ENCODE results near the gene LENG9.

The LENG9 gene

GRCh38 chr19:54436031-54436523 lies 27.5 kb downstream of the LENG9 start:
- DNase-seq, result no peak

GRCh38 chr19:54435551-54436016 lies 28.0 kb downstream of the LENG9 start:
- DNase-seq, result no peak

DNA sequence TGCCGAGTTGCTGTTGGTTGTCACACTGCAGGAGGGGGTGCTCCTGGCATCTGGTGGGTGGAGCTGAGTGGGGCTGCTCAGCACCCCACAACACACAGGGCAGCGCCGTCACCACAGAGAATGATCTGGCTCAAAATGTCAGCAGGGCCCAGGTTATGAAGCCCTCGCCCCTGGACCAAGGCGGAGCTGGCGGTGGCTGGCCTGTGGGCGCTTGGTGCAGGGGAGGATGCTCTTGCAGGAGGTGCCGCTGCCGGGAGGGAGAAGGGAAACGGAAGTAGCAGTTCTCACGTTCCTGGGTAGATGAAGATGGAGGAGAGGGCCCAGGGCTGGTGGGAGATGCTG lies 28.7 kb downstream of the LENG9 start:
- DNase-seq, result no peak

DNA sequence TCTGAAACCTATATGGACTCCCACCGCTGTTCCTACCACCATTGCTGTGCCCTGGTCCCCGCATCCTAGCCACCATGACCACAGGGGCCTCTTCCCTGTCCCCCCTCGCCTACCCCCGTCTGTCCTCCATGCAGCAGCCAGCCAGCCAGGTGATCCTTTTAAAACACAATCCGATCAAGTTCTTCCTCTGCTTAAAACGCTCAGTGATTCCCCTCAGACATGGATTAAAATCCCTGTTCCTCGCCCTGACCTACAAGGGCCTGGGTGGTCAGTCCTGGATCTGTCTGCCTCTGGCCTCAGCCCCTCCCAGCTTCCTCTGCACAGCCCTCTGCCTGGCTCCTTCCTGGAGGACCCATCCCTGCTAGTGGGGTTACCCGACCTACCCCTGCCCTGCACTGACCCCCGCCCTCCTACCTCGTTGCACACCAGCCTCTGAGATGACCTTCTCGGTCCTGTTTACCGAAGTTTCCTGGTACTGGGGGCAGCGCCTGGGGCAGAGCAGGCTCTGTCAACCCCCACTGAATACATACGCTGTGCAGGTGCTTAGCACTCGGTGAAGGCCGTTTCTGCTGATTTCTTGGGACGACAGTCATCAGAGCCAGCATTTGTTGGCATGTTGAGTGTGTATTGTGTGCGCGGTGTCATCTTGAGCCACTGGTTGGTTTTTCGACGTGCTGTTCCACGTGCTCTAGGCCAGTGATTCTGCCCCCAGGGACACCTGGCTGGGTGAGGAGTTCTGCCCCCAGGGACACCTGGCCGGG lies 29.3 kb downstream of the LENG9 start:
- no peak for DNase-seq

DNA sequence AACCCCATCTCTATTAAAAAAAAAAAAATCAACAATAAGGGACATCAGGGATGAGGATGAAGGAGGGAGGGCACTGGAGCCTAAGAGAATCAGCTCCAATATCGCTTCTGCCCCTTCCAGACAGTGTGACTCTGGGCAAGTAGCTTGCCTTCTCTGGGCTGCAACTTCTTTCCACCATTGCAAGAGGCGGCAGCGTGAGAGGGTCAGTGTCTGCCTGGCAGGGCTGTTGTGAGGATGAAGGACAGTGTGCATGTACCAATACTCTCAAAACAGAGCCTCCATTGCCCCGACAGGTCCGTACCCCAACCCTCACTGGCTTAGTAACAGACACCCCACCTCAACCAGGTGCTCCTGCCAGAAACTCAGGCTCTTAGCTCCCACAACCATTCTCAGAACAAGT lies 29.9 kb downstream of the LENG9 start:
- DNase-seq, result no peak

DNA sequence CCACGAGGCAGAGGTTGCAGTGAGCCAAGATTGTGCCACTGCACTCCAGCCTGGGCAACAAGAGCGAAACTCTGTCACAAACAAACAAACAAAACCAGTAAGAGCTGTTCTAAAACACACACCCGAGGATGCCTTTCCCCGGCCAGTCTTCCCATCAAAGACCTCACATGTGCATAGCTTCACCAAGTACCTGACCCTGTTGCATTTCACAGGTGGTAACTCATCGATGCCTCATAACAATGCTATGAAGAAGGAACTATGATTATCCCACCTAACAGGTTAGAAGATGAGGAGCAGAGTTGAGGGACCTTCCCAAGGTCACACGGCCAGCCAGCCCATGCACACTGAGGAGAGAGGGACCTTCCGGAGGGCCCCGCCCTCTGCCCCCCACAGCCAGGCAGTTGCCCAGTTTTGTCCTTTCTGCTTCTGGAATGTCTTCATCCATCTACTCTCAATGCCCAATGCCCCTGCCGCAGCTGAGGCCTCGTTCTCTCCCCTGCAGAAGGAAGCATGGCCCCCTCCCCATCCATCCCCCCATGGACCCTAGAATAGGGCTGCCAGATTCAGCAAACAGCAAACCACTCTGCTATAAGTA lies 31.3 kb downstream of the LENG9 start:
- DNase-seq, result no peak

DNA sequence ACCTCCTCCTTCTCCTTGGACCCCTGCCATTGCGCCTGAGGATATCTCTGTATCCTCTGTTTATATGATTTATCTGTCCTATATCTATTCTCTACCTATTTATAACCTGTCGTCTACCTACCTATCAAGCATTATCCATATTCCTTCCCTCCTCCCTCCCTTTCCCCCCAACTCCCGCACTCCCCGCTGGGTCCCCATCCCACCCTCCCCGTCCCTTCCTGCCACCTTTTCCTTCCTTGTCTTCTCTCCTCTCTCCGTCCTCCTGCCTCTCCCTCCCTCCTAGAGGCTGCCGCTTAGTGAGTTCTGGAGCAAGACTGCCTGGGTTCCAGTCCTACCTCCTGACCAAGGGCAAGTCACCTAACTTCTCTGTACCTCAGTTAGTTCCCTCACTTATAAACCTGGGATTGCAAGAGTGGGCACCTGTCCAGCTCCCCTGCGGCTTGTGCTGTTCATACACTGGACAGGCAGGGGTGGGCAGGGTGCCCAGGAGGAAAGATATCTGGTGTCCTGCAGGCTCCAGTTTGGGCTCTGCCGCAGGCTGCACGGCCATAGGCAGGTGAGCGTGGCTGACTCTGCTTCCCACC lies 32.2 kb downstream of the LENG9 start:
- no peak for DNase-seq

DNA sequence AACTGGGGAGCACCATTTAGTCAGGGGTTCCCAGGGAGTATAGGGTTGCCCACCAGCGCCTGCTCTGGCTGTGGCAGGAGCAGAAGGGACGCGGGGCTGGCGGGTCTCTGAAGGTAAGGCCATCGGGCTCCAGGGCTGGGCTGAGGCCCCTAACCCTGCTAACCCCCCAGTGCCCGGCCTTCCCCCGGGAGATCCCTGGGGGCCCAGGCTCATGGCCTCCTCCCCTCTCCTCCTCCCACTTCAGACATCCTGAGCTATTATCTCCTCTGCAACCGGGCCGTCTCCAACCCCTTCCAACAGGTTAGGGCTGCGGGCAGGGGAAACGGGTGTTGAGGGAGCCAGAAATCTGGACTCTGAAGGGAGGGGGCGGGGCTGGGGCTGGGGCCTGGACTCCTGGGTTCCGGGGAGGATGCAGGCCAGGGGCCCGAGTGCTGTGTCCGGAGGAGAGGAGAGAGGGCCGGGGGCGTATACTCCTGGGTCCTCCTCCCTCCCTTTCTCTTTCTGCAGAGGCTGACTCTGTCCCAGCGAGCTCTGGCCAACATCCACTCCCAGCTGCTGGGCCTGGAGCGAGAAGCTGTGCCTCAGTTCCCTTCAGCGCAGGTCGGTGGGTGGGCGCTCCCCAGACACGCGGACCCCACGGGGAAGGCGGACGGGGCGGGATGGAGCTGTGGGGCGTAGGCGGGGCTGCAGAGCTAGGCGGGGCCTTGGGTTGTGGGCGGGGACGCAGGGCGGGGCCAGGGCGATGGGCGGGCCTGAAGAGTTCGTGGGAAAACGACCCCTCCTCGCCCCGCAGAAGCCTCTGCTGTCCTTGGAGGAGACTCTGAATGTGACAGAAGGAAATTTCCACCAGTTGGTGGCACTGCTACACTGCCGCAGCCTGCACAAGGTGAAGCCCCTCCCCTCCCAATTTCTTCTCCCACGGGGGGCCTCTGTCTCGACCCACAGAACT lies 33.0 kb downstream of the LENG9 start:
- no peak for DNase-seq

DNA sequence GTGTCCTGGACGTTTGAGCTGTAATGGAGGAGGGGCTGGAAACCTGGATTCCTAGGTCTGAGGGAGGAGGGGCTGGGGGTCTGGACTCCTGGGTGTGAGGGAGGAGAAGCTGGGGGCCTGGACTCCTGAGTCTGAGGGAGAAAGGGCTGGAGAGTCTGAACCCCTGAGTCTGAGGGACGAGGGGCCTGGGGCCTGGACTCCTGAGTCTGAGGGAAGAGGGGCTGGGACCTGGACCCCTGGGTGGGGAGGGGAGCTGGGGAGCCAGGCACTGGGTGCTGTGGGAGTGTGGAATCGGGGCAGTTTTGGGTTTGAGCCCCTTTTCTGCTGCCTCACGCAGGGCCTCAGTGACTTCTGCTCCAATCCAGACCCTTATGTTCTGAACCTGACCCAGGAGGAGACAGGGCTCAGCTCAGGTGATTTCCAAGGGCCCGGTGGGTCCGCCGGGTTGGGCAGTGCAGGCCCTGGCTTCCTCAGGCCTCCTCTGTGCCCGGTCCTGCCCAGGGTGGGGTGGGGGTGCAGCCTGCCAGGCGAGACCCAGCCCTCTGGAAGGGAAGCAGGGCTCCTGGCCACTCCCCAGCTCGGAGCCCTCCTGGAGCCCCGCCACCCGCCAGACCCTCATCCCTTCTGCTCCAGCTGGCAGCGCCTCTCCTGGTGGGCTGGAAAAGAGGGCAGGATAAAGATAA lies 33.9 kb downstream of the LENG9 start:
- no peak for DNase-seq

GRCh38 chr19:54429176-54429495 lies 34.4 kb downstream of the LENG9 start:
- DNase-seq, result no peak

- DNase-seq, result no peak
Measured at GRCh38 chr19:54428323-54429175, 35.0 kb downstream of the LENG9 start.

GRCh38 chr19:54427586-54427985 lies 36.0 kb downstream of the LENG9 start:
- DNase-seq, result no peak

GRCh38 chr19:54426291-54426931 lies 37.2 kb downstream of the LENG9 start:
- DNase-seq, result no peak

- no peak for DNase-seq
Measured at GRCh38 chr19:54425382-54425723, 38.2 kb downstream of the LENG9 start.

- no peak for DNase-seq
Measured at GRCh38 chr19:54424660-54425381, 38.8 kb downstream of the LENG9 start.

DNA sequence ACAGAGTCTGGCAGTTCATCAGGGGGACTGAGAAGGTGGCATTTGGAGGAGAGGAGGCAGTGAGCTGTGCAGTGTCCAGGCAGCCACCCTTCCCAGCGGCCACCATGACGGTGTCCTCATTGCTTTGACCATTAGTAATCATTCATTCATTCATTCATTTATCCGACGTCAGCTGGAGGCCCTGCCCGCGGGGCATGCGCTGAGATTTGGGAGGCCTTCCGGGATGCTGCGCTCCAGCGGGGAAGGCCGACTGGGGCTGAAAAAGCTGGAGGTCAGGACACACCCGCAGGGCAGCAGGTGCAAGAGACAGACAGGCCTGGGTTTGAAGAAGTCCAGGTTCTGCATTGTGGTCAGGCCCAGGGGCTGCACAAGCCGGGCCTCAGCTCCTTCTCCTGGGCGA lies 39.4 kb downstream of the LENG9 start:
- no peak for DNase-seq

- DNase-seq, result no peak
Measured at GRCh38 chr19:54422136-54422535, 41.4 kb downstream of the LENG9 start.

DNA sequence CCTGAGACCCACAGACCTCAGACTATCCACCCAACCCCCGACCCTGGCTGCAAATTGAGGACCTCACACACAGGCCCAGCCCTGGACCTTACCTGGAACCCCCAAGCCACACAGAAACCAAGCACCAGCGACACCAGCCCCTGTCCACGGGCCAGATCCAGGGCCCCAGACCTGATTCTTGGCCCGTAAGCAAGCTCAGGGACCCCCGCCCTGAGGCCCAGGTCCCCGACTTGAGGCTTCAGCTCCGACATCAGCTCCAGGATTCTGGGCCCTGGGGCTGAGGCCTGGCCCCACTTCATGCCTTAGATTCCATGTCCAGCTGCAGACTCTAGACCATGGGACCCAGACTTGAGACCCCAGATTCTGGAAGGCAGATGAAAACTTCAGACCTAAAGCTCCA lies 42.1 kb downstream of the LENG9 start:
- DNase-seq, result no peak

GRCh38 chr19:54421169-54421516 lies 42.4 kb downstream of the LENG9 start:
- DNase-seq, result no peak

DNA sequence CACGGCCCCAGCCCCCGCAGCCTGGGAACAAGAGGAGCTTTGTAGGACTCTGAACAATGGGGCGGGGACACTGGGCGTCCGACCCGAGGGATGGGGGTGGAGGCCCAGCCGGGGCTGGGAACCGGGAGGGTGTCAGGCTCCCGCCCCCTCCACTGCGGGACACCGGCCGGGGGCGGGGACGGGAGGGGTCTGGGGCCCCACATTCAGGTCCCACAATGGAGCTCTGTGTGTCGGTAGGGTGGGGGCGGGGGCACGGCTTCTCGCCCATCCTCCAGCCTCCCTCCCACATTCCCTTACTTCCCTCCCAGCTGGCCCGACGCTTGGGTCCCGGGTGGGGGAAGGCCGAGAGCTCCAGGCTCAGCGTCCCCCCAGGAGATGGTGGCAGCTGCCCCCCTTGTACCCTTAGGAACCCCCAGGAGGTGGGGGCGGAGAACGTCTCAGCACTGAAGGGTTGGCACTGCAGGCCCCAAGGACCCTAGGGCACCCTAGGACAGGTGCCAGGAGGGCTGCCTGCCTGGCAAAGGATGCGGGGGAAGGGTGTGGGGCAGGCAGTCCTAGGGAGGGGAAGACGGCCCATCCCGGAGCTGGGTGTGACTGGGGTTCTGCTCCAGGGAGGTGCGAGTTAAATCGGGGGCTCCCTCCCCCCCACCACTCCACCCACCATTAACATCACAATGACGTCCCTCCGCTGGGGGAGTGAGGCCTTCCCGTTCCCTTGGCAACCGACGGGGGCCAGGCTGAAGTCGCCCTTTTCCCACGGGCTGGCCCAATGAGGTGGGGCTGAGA lies 43.0 kb downstream of the LENG9 start:
- DNase-seq, result no peak
